Stimulated activated CD8-positive, alpha-beta memory T cell treated with anti-CD3 and anti-CD28 coated beads, Interleukin-12 subunit alpha, Interleukin-12 subunit beta, amount 100 ng/mL, for 24 hours (primary cell): ENCODE data around the gene MSL3.

Source experiments
- DNase-seq: peaks from one replicate; pipeline ENCODE4 v3.0.0-alpha.2; 2020; ENCODE audit errors: extremely low read depth

The MSL3 gene

GRCh38 chrX:11759172-11759460 is 1.1 kb downstream of the MSL3 start:
- DNase-seq: no peak

GRCh38 chrX:11759461-11760311 is 1.6 kb downstream of the MSL3 start:
- DNase-seq: peak; percentile 48

- DNase-seq: no peak
Observed at GRCh38 chrX:11760958-11761357, 2.9 kb downstream of the MSL3 start.

- no peak for DNase-seq
Observed at GRCh38 chrX:11764602-11765067, 6.6 kb downstream of the MSL3 start.

- DNase-seq: no peak
Observed at GRCh38 chrX:11765449-11765848, 7.4 kb downstream of the MSL3 start.

GRCh38 chrX:11766487-11766886 is 8.4 kb downstream of the MSL3 start:
- DNase-seq: no peak

- DNase-seq: no peak
Observed at GRCh38 chrX:11768039-11768438, 10.0 kb downstream of the MSL3 start.

- no peak for DNase-seq
Observed at GRCh38 chrX:11770320-11770719, 12.3 kb downstream of the MSL3 start.

- DNase-seq: no peak
Observed at GRCh38 chrX:11778230-11778629, 20.2 kb downstream of the MSL3 start.

- DNase-seq: no peak
Observed at GRCh38 chrX:11781133-11781532, 23.1 kb downstream of the MSL3 start.

- DNase-seq: no peak
Observed at GRCh38 chrX:11781734-11782370, 23.8 kb downstream of the MSL3 start.

- no peak for DNase-seq
Observed at GRCh38 chrX:11784543-11784942, 26.5 kb downstream of the MSL3 start.

- DNase-seq: no peak
Observed at GRCh38 chrX:11786862-11787261, 28.8 kb downstream of the MSL3 start.

GRCh38 chrX:11787564-11787963 is 29.5 kb downstream of the MSL3 start:
- DNase-seq: peak; percentile 23

GRCh38 chrX:11789809-11790208 is 31.8 kb downstream of the MSL3 start:
- no peak for DNase-seq

GRCh38 chrX:11791090-11791489 is 33.1 kb downstream of the MSL3 start:
- no peak for DNase-seq

GRCh38 chrX:11791537-11791936 is 33.5 kb downstream of the MSL3 start:
- no peak for DNase-seq

GRCh38 chrX:11792461-11793421 is 34.7 kb downstream of the MSL3 start:
- peak; percentile 40 for DNase-seq

GRCh38 chrX:11793734-11794133 is 35.7 kb downstream of the MSL3 start:
- no peak for DNase-seq

GRCh38 chrX:11813341-11813740 is 55.3 kb downstream of the MSL3 start:
- DNase-seq: no peak
